GM19397 (cell line): Measurements from ENCODE around the gene SYF2.
"Not testable (repeated sequence)": the region's sequence is repeated elsewhere in the genome, so short reads cannot be mapped to it uniquely, and the experiment has no call there.

Experiments
- ATAC-seq: cut with Tn5 transposase; IDR thresholded peaks from one replicate; pipeline ENCODE4 v1.9.1; 2021; ENCODE audit warnings: mild to moderate bottlenecking, moderate library complexity; ENCODE audit not compliant: unreplicated experiment

The SYF2 gene

DNA sequence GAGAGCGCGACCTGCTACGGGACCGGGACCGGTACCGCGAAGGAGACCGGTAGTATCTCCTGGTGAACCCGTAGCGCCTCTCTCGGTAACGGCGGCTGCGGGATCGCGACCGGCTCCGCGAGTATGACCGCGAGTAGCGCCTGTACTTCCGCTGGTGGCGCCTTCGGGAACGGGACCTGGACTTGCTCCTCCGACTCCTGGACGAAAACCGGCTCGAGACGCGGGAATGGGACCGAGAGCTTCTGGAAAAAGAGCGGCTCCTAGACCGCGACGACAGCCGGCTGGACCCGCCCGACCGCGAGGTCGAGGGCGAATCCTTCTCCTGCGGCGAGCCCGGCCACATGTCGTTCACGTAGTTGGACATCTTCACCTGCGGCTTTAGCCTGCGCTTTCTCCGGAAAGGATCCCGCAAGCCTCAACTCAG is 14.3 kb upstream of the SYF2 start:
- ATAC-seq = no peak

- ATAC-seq = no peak
These were observed 13.7 kb upstream of the SYF2 start for GRCh38 chr1:25245809-25246599.

DNA sequence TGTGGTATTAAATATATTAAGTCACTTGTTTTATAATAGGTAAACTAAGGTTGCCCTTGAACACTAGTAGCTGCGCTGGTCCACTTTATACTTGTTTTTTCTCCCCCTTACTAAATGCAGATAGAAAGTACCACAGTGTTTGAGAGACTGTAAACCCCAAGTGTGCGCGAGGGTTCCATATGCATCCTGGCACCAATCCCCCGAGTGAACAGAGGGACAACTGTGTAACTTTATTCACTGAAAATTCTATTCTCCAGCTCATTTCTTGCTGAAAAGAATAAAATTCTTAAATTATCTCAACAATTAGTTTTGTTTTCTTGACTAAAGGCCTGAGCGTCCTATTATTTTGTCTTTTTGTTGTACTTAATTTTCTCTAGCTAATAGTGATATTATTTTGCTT is 13.1 kb upstream of the SYF2 start:
- ATAC-seq = no peak

- no peak for ATAC-seq
These were observed 11.6 kb upstream of the SYF2 start for GRCh38 chr1:25243907-25244306.

- peak; percentile 77 for ATAC-seq
These were observed 7.6 kb upstream of the SYF2 start for GRCh38 chr1:25239681-25240541.

DNA sequence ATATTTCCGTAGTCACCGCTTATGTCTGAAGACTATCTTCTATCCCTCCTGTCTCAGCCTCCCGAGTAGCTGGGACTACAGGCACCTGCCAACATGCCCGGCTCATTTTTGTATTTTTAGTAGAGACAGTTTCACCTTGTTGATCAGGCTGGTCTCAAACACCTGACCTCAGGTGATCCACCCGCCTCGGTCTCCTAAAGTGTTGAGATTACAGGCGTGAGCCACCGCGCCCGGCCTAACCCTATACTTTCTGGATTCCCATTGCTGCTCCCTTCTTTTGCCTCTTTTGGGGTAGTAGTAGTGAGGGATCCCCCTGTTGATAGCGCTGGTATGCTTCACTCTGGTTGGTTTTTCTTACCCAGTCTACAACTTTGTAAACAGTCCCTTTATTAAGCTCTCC is 5.7 kb upstream of the SYF2 start:
- ATAC-seq = no peak

- ATAC-seq = not testable (repeated sequence)
These were observed 4.0 kb upstream of the SYF2 start for GRCh38 chr1:25236261-25236660.

- not testable (repeated sequence) for ATAC-seq
These were observed 3.1 kb upstream of the SYF2 start for GRCh38 chr1:25235411-25235810.

DNA sequence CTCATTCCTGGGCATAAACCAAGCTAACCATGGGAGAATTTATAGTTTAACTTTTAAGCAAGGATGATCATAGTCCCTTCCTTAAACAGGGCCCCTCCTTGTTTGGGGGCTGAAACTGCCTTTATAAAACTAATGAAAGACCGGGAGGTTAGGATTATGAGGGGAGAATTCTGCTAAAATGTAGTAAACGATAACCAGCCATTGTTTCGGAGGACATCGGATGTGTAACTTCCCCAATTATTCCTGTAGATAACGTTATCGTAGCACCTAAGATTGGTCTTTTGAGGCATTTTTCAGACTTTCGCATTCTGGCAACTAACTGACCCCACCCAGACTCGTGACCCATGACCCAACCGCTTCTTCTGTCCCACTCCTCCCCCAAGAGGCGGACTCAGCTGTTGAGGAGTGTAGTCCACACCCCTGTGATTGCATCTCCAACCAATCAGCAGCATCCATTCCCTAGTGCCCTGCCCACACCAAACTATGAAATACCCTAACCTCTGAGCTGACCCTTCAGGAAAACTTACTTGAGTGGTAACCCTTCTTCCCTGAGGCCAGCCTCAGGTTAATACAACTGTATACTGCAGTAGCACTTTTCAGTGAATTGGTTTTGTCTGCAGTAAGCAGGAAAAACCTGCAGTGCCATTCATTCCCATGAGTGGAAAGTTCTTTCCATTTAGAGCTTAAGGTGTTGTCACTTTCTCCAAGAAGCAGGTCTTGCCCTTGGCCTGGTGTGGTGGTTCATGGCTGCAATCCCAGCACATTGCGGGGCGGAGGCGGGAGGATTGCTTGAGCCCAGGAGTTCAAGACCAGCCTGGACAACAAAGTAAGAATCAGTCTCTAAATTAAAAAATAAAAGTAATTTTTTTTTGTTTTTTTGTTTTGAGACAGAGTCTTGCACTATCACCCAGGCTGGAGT is 823 bp upstream of the SYF2 start:
- ATAC-seq = peak; percentile 39

GRCh38 chr1:25223471-25223870 is 8.8 kb downstream of the SYF2 start:
- no peak for ATAC-seq

DNA sequence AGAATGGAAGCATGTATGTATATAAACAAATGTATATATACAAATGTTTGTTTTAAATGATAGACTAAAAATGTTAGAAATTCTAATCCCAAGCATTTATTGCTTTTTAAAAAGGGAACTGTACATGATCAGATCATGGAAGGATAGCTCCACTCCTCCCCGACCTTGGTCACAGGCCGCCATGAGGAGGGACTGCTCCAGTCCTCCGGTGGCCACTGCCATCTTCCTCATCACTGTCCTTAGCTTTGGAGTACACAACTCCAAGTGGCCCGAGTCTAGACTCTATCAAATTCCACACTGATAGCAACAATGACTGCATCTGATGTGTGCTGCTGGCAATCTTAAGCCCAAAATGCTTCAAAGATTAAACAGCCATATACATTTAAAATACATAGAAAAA is 9.7 kb downstream of the SYF2 start:
- no peak for ATAC-seq

DNA sequence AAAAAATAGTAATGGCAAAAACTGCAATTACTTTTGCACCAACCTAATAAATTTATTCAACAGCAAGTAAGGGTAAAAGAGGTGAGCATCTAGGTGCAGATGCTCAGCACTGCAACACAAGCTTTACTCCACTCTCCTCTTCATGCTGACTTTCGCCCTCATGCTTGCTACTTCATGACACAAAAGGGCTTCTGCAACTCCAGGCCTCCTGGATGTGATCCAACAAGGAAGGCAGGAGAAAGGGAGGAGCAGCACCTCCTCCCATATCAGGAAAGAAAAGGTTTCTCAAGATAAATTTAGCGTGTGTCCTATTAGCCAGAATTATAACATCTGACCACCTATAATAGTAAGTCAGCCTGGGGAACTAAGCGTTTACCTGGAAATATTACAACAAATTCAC is 11.6 kb downstream of the SYF2 start:
- no peak for ATAC-seq

- no peak for ATAC-seq
These were observed 12.5 kb downstream of the SYF2 start for GRCh38 chr1:25219661-25220251.

DNA sequence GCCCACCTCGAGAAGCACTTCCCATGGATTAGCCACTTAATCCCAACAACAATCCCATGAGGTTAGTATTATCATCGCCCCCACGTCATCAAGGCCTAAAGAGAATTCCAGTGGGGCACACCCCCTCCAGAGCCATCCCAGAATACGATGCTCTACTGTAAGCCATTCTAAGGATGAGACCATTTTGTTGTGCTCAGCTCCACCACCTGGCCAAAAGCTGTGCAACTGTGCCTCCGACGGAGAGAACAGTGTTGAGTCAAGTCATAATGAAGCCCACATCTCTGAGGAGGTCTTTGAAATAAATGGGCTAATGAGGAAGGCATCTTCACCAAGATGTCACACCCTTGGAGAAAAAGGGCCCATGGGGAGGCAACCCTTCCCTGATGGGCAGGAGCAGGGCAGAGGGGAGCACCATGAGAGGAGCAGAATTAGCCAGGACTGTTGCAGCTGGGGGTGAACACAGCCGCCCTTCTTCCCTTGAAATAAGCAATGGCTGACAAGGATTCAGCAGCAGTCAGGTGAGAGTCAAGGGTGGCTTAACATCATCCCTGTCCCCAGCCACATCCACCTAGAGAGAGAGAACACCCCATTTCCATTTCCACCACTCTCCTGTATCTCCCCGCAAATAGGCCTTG is 14.6 kb downstream of the SYF2 start:
- ATAC-seq = no peak

GRCh38 chr1:25217015-25217414 is 15.3 kb downstream of the SYF2 start:
- no peak for ATAC-seq

GRCh38 chr1:25216123-25216522 is 16.2 kb downstream of the SYF2 start:
- ATAC-seq = no peak

DNA sequence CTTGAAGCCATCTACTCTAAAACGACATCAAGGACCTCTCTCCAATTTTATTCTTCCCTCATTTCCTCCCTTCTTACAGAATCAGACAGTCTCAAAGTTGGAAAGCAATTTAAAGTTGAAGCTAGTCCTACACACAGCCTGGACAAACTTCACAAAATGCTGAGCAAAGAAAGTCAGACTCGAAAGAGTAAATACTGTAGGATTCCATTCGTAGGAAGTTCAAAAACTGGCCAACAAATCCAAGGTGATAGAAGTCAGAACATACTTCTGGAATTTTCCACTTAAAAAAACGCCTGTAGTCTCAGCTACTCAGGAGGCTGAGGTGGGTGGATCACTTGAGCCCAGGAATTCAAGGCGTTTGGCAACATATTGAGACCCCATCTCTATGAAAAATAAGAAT is 19.6 kb downstream of the SYF2 start:
- no peak for ATAC-seq

DNA sequence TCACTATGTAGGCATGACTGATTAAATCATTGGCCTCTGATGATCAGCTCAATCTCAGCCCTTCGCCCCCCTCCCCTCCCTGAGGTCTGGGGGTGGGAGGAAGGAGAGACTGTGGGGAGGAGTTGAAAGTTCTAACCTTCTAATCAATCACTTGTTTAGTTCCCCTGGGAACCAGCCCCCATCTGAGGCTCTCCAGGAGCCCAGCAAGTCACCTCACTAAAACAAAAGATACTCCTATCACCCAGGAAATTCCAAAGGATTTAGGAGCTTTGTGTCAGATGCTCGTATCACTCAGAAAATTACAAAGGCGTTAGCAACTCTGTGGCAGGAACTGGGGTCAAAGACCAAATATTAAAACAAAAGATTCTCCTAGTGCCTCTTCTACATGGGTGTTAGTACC is 21.6 kb downstream of the SYF2 start:
- no peak for ATAC-seq

GRCh38 chr1:25209516-25209915 is 22.8 kb downstream of the SYF2 start:
- no peak for ATAC-seq

DNA sequence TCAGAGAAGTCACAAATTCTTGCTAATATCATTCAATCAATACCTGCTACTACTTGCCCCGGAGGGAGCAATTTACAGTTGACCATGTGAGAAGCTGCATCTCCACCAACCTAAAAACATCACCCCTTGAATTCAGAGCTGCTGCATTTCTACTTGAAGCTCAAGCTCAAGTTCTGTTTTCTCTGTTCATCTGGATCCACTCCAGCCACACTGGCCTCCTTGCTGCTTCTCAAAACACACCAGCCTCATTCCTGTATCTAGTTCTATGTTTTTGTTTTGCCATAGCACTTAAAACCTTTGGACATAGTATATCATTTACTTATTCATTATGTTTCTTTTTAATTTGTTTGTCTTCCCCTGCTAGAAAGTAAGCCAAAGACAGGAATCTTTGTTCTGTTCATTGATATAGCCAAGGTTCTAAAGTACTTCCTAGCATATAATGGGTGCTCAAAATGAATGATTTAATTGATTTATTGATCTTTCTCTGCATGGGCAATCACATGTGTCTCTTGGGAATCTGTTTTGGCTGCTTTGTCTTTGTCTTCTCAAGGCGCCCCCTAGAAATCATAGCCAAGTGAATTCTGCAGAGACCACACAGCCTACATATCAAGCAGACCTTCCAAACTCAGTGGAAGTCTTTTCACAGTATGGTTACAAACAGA is 23.6 kb downstream of the SYF2 start:
- ATAC-seq = no peak
